PC-3 (cell line): Measurements from ENCODE around the gene SPHKAP. TPM values are rescaled to one million over a fixed set of nuclear protein-coding genes. Genes with fewer than 3 reads are reported as not detected.

Experiments used
- ATAC-seq: fragments of 200-7000 bp; cut with Tn5 transposase; 2 replicates; pipeline ENCODE4 v1.9.1; 2020; ENCODE audit warnings: mild to moderate bottlenecking, moderate library complexity
- BruUV-seq: library from RNA; stranded (reverse); fragments of 400-500 nt; replicated peaks from 2 replicates; lab custom pipeline; 2021; lab: Mats Ljungman, UMichigan
- CTCF ChIA-PET: fragments of 300-600 bp; sonication (Branson Sonifier 250); formaldehyde crosslinking; loops from one replicate; lab custom pipeline; 2022; ENCODE audit warnings: antibody characterized with exemption; lab: Charles Lee
- POLR2A ChIA-PET: fragments of 300-600 bp; sonication (Branson Sonifier 250); formaldehyde crosslinking; loops from one replicate; lab custom pipeline; 2022; ENCODE audit warnings: antibody characterized with exemption; ENCODE audit not compliant: unreplicated experiment; lab: Charles Lee
- DNase-seq: peaks from one replicate; pipeline ENCODE4 v3.0.0-alpha.2; 2015
- H2AFZ ChIP-seq: fragments of 300-600 bp; sonication (generic); 2 replicates; pipeline ENCODE4 v1.6.0; 2016; ENCODE audit warnings: antibody characterized with exemption, low read length
- H3F3A ChIP-seq: fragments of 300-600 bp; sonication (generic); one replicate; pipeline ENCODE4 v1.6.0; 2017; ENCODE audit warnings: antibody characterized with exemption, low read length, control low read depth, mild to moderate bottlenecking; ENCODE audit not compliant: unreplicated experiment
- H3K27ac ChIP-seq: fragments of 300-600 bp; sonication (generic); 2 replicates; pipeline ENCODE4 v1.5.1; 2016; ENCODE audit warnings: mild to moderate bottlenecking, low read length
- H3K27me3 ChIP-seq: fragments of 300-600 bp; sonication (generic); 2 replicates; pipeline ENCODE4 v1.6.1; 2016; ENCODE audit warnings: low read length, mixed read lengths
- H3K36me3 ChIP-seq: fragments of 300-600 bp; sonication (generic); 2 replicates; pipeline ENCODE4 v1.6.1; 2016; ENCODE audit warnings: low read depth, mixed run types, low read length, mixed read lengths
- H3K4me1 ChIP-seq: fragments of 300-600 bp; sonication (generic); 2 replicates; pipeline ENCODE4 v1.5.1; 2016; ENCODE audit warnings: low read length; ENCODE audit not compliant: insufficient read depth
- H3K4me2 ChIP-seq: fragments of 300-600 bp; sonication (generic); 2 replicates; pipeline ENCODE4 v1.6.0; 2016; ENCODE audit warnings: low read length
- H3K4me3 ChIP-seq: fragments of 300-600 bp; sonication (generic); 2 replicates; pipeline ENCODE4 v1.5.1; 2016; ENCODE audit warnings: mild to moderate bottlenecking, low read length, mixed read lengths
- H3K79me2 ChIP-seq: fragments of 300-600 bp; sonication (generic); 2 replicates; pipeline ENCODE4 v1.6.1; 2017; ENCODE audit warnings: low read length, mixed read lengths
- H3K9ac ChIP-seq: fragments of 300-600 bp; sonication (generic); 2 replicates; pipeline ENCODE4 v1.6.0; 2016; ENCODE audit warnings: mild to moderate bottlenecking, low read length
- H3K9me2 ChIP-seq: fragments of 300-600 bp; sonication (generic); replicated peaks from 2 replicates; pipeline ENCODE4 v1.6.1; 2016; ENCODE audit warnings: mixed run types, low read length, mixed read lengths
- H3K9me3 ChIP-seq: fragments of 300-600 bp; sonication (generic); 2 replicates; pipeline ENCODE4 v1.6.1; 2016; ENCODE audit warnings: low read length, mixed read lengths
- H4K20me1 ChIP-seq: fragments of 300-600 bp; sonication (generic); 2 replicates; pipeline ENCODE4 v1.6.1; 2016; ENCODE audit warnings: low read length, mixed read lengths
- CTCF ChIP-seq: fragments of 300-600 bp; sonication (generic); conservative IDR thresholded peaks from 2 replicates; pipeline ENCODE4 v1.5.1; 2017; ENCODE audit warnings: antibody characterized with exemption, low read depth, mild to moderate bottlenecking, low read length
- EZH2 ChIP-seq: fragments of 300-600 bp; sonication (generic); IDR thresholded peaks from one replicate; pipeline ENCODE4 v1.6.1; 2017; ENCODE audit warnings: antibody characterized with exemption, mild to moderate bottlenecking, low read length; ENCODE audit not compliant: unreplicated experiment
- EZH2phosphoT487 ChIP-seq: fragments of 300-600 bp; sonication (generic); IDR thresholded peaks from 2 replicates; pipeline ENCODE4 v1.6.1; 2018; ENCODE audit warnings: mild to moderate bottlenecking, antibody characterized with exemption, low read length, borderline replicate concordance
- intact Hi-C: fragments of 100-400 bp; cut with micrococcal nuclease; formaldehyde crosslinking; loops from 2 replicates; pipeline ENCODE4 v1.9.0; 2023
- total RNA-seq: library from RNA; depleted of rRNA; stranded (reverse); fragments of >200 nt; gene quantifications from 2 replicates; pipeline ENCODE4 v1.2.3, GENCODE V29; 2014

The SPHKAP gene
- total RNA-seq, 1 experiment from 2014 or later: not detected

DNA sequence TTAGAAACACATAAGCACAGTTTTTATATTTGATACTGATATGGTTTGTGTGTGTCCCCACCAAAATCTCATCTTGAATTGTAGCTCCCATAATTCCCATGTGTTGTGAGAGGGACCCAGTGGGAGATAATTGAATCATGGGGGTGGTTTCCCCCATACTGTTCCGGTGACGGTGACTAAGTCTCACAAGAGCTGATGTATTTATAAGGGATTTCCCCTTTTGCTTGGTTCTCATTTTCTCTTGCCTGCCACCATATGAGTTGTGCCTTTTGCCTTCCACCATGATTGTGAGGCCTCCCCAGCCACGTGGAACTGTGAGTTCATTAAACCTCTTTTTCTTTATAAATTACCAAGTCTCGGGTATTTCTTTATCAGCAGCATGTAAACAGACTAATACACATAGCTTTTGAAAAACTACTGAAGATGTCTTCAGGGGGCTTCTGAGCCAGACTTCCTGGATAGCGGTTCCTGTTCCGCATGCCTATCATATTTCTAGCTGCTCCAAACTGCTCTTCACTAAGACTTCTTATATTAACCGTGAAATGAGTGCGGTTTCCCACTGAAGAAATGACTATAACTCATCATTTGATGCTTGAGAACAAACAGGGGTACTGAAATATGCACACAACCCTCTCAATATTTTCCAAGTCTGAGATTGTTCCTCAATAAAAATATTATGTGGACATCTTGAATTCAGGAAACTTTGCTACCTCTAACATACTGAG lies 75.8 kb downstream of the SPHKAP start:
- no peaks in the 10 kb centered on the region for H3F3A ChIP-seq
- H3K9me2 ChIP-seq: no peaks in the 10 kb centered on the region
- H3K36me3 ChIP-seq: no peaks in the 10 kb centered on the region
- H3K4me3 ChIP-seq: no peak overlapping the region
- H3K27ac ChIP-seq: no peak overlapping the region
- H2AFZ ChIP-seq: no peak overlapping the region
- H3K27me3 ChIP-seq: peaks cover 43% of the 10 kb centered on the region
- H3K9ac ChIP-seq: no peak overlapping the region
- no peak overlapping the region for H3K4me2 ChIP-seq
- ChIA-PET CTCF (no interaction called here), POLR2A (no interaction called here)
- TF ChIP-seq EZH2 (no peak), CTCF (no peak), EZH2phosphoT487 (no peak)
- H3K9me3 ChIP-seq: no peaks in the 10 kb centered on the region
- intact Hi-C loops: no loop called here
- DNase-seq (no peak), ATAC-seq (no peak)
- no peaks in the 10 kb centered on the region for H3K79me2 ChIP-seq
- no peaks in the 10 kb centered on the region for H3K4me1 ChIP-seq
- no TSS peak for BruUV-seq
- H4K20me1 ChIP-seq: no peaks in the 10 kb centered on the region

DNA sequence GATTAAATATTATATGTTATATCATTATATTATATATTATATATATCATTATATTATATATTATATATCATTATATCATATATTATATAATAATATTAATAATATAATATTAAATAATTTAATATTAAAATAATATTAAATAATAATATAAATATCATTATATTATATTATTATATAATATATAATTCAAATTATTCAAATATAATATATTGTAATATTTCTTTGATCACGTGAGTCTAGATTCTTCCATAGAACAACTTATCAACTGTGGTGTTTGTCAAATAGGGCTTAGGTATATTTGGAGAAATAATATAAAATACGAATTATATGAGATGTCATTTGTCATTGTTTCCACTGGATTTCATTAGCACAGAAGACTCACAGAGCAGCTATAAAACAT lies 77.3 kb downstream of the SPHKAP start:
- Histone ChIP-seq H4K20me1 (no peaks in the 10 kb centered on the region), H3K79me2 (no peaks in the 10 kb centered on the region), H3K9me2 (no peaks in the 10 kb centered on the region), H3K9me3 (no peaks in the 10 kb centered on the region), H3K27me3 (peaks cover 33% of the 10 kb centered on the region), H3K4me3 (no peak overlapping the region), H3K36me3 (no peaks in the 10 kb centered on the region), H3F3A (no peaks in the 10 kb centered on the region), H2AFZ (no peak overlapping the region), H3K4me2 (no peak overlapping the region), H3K27ac (no peak overlapping the region), H3K4me1 (no peaks in the 10 kb centered on the region), H3K9ac (no peak overlapping the region)
- ATAC-seq (no peak), DNase-seq (no peak)
- intact Hi-C loops: no loop called here
- BruUV-seq: no TSS peak
- ChIA-PET CTCF (no interaction called here), POLR2A (no interaction called here)
- TF ChIP-seq CTCF (no peak), EZH2phosphoT487 (no peak), EZH2 (no peak)

DNA sequence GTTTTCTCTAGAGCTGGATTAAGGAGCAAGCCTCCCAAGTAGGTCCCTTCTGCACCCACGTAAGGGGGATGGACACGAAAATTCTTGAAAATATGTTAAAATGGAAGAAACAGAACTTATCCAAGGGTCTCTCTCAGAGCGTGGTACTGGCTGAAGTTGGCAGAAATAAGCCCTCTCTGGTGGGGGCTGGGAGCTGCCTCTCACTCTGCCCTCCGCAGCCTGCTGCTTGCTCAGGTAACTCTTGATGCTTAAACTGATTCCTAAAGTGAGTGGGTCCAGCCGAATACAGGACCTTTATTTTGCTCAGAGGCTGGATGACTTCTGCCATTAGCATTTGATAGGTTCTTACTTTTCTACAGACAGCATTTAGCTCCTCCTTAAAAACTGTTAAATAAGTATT lies 78.1 kb downstream of the SPHKAP start:
- ChIA-PET CTCF (no interaction called here), POLR2A (no interaction called here)
- ATAC-seq (no peak), DNase-seq (no peak)
- no TSS peak for BruUV-seq
- Histone ChIP-seq H3K9me3 (no peaks in the 10 kb centered on the region), H3K4me1 (no peaks in the 10 kb centered on the region), H3K9me2 (no peaks in the 10 kb centered on the region), H3K4me2 (no peak overlapping the region), H4K20me1 (no peaks in the 10 kb centered on the region), H2AFZ (no peak overlapping the region), H3K36me3 (no peaks in the 10 kb centered on the region), H3K27ac (no peak overlapping the region), H3K4me3 (no peak overlapping the region), H3K9ac (no peak overlapping the region), H3K27me3 (peaks cover 25% of the 10 kb centered on the region), H3K79me2 (no peaks in the 10 kb centered on the region), H3F3A (no peaks in the 10 kb centered on the region)
- intact Hi-C loops: no loop called here
- no peak for TF ChIP-seq EZH2phosphoT487
- no peak for TF ChIP-seq CTCF
- no peak for TF ChIP-seq EZH2
